Skin epidermis (tissue), 12 donors: Measurements from ENCODE around the gene TGFBRAP1.
"Not testable (repeated sequence)": the region's sequence is repeated elsewhere in the genome, so short reads cannot be mapped to it uniquely, and the experiment has no call there.

Source experiments
- H3K27ac ChIP-seq, 21 experiments: fragments of 200-600 bp; sonication (generic) in 11 of 21; one replicate each; pipeline ENCODE4 v1.5.0; 2020; ENCODE audit warnings: mild to moderate bottlenecking in 3 of 21, inconsistent platforms in 2 of 21, moderate library complexity in 2 of 21
- H3K4me3 ChIP-seq, 7 experiments: fragments of 200-600 bp; sonication (generic) in 2 of 7; one replicate each; pipeline ENCODE4 v1.5.0; 2020; ENCODE audit warnings: inconsistent platforms in 2 of 7, mild to moderate bottlenecking in 2 of 7, moderate library complexity in 1 of 7

Gene TGFBRAP1

DNA sequence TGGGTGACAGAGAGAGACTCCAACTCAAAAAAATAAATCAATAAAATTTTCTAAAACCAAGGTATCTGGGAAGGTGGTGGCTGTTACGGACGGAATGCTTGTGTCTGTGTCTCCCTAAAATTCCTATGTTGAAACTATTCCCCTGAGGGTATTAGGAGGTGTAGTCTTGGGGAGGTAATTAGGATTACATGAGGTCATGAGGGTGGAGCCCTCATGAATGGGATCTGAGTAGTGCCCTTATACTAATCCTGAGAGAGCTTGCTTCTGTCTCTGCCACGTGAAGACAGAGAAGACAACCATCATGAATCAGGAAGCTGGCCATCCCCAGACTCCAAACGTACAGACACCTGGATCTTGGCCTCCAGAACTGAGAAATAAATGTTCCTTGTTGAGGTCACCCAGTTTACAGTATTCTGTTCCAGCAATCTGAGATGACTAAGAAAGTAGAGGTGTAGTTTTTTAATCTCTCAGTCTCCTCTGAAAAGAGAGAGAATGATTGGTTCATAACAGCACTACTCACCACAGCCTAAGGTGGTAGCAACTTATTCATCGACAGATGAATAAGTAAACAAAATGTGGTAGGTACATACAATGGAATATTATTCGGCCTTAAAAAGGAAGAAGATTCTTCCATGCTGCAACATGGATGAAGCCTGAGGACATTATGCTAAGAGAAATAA is 38.4 kb downstream of the TGFBRAP1 start:
- no peak overlapping the region for H3K4me3 ChIP-seq

GRCh38 chr2:105288133-105288532 is 41.4 kb downstream of the TGFBRAP1 start:
- no peak overlapping the region for H3K4me3 ChIP-seq
- no peak overlapping the region for H3K27ac ChIP-seq

More for the DNA sequence above, 38.4 kb downstream of the TGFBRAP1 start:
- H3K27ac ChIP-seq = peak overlapping the region in 1 of 21 experiments; percentile 2

DNA sequence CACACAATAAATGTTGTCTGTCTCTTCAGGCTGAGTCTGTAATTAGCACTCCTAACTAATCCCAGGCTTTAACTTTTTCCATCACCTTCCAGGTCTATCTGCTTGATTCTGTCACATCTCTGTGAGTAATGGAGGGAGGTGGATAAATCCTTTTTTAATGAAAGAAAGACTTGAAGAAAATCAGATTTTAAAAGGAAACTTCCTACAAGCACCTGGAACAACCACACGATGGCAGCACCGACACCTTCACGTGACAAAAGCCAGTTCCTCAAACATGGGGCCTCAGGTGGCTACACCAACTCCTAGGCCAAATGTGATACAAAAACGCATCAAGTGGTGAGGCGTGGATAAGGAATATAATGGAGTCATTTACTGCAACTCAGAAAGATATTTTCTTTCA is 41.8 kb downstream of the TGFBRAP1 start:
- no peak overlapping the region for H3K27ac ChIP-seq
- no peak overlapping the region for H3K4me3 ChIP-seq

GRCh38 chr2:105283532-105283931 is 46.0 kb downstream of the TGFBRAP1 start:
- no peak overlapping the region for H3K27ac ChIP-seq
- H3K4me3 ChIP-seq = no peak overlapping the region

DNA sequence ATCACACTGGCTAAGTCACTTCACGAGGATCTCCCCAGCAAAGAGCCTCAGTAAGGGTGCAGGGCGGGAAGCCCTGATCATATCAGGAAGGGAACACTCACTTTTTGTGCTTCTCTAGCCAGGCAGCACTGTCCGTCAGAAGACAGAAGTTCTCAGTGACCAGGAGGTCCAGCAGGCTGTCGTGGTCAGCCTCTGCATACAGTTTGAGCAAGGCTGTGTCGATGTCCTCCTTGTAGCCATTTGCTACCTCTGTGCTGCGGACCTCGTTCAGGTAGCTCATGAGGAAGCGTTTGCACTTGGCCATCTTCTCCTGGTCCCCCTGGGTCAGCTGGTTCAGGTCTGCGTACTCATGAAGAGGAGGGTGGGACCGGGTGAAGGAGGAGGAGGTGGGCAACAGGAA is 49.3 kb downstream of the TGFBRAP1 start:
- no peak overlapping the region for H3K4me3 ChIP-seq
- H3K27ac ChIP-seq = no peak overlapping the region

GRCh38 chr2:105279126-105279525 is 50.4 kb downstream of the TGFBRAP1 start:
- Histone ChIP-seq H3K27ac (no peak overlapping the region), H3K4me3 (no peak overlapping the region)

GRCh38 chr2:105278654-105279053 is 50.9 kb downstream of the TGFBRAP1 start:
- H3K4me3 ChIP-seq = no peak overlapping the region
- no peak overlapping the region for H3K27ac ChIP-seq

DNA sequence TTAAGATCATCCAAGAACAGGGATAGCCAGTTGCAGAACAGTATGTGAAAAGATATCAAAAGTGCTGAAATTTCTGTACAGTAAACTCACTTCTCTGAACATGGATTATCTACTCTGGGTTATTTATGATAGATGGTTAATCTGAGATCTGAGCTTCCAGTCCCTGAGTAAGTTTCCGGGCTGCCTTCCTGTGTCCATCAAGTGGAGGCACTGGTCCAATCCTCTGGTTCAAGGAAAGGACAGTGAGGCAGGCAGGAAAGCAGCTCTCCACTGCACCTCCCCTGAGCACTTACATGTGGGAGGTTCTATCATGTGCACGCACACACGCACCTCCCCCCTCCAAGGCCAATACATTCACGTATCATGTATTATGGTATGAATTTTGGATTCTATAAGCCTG is 55.5 kb downstream of the TGFBRAP1 start:
- H3K4me3 ChIP-seq = no peak overlapping the region
- no peak overlapping the region for H3K27ac ChIP-seq

GRCh38 chr2:105272176-105272575 is 57.4 kb downstream of the TGFBRAP1 start:
- Histone ChIP-seq H3K4me3 (no peak overlapping the region), H3K27ac (no peak overlapping the region)

- Histone ChIP-seq H3K27ac (no peak overlapping the region), H3K4me3 (no peak overlapping the region)
Measured at GRCh38 chr2:105271393-105272045, 58.0 kb downstream of the TGFBRAP1 start.

DNA sequence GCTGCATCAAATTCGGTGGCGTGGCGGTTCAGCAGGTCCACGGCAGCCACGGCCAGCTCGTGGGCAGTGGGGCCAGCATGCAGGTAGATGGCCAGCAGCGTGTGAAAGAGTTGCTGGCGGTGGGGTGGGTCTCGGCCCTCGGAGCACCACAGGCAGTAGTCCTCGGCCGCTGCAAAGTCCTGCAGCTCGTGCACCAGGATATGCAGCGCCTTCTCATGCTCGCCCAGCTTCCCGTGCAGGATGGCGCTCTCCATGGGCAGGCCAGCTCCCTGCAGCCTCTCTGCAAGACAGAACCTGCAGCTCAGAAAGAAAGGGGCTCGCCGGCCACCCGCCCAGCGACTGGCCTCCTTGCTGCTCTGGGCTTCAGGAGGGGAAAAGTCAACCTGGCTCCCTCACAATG is 60.1 kb downstream of the TGFBRAP1 start:
- Histone ChIP-seq H3K27ac (no peak overlapping the region), H3K4me3 (no peak overlapping the region)

GRCh38 chr2:105262651-105263091 is 66.9 kb downstream of the TGFBRAP1 start:
- no peak overlapping the region for H3K27ac ChIP-seq
- H3K4me3 ChIP-seq = no peak overlapping the region

GRCh38 chr2:105261061-105261460 is 68.5 kb downstream of the TGFBRAP1 start:
- peak overlapping the region in 6 of 21 experiments; percentile 4 to 66 (median 38) for H3K27ac ChIP-seq
- H3K4me3 ChIP-seq = no peak overlapping the region

GRCh38 chr2:105258835-105259350 is 70.6 kb downstream of the TGFBRAP1 start:
- Histone ChIP-seq H3K4me3 (no peak overlapping the region), H3K27ac (no peak overlapping the region)

- Histone ChIP-seq H3K4me3 (no peak overlapping the region), H3K27ac (no peak overlapping the region)
Measured at GRCh38 chr2:105257981-105258380, 71.6 kb downstream of the TGFBRAP1 start.

DNA sequence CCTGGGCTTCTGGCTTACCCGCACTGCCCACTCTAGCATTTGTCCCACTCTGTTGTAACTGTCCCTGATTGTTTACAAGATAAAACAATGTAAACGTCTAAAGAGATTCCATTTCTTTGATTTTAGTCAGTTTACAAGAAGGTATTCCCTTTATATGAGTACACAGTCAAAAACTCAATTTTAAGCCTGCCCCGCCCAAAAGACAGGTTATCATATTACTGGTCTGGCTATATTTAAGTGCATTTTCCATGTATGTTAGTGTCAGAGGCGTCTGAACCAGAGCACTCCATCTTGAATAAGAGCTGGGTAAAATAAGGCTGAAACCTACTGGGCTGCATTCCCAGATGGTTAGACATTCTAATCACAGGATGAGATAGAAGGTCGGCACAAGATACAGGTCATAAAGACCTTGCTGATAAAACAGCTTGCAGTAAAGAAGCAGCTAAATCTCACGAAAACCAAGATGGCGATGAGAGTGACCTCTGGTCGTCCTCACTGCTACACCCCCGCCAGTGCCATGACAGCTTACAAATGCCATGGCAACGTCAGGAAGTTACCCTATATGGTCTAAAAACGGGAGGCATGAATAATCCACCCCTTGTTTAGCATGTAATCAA is 73.0 kb downstream of the TGFBRAP1 start:
- no peak overlapping the region for H3K27ac ChIP-seq

GRCh38 chr2:105255979-105256378 is 73.6 kb downstream of the TGFBRAP1 start:
- no peak overlapping the region for H3K4me3 ChIP-seq
- H3K27ac ChIP-seq = no peak overlapping the region

More for the DNA sequence above, 73.0 kb downstream of the TGFBRAP1 start:
- no peak overlapping the region for H3K4me3 ChIP-seq

GRCh38 chr2:105254531-105255210 is 74.9 kb downstream of the TGFBRAP1 start:
- H3K27ac ChIP-seq = peak overlapping the region in 1 of 21 experiments; percentile 25
- no peak overlapping the region for H3K4me3 ChIP-seq

- Histone ChIP-seq H3K27ac (no peak overlapping the region), H3K4me3 (no peak overlapping the region)
Measured at GRCh38 chr2:105252271-105252670, 77.3 kb downstream of the TGFBRAP1 start.

GRCh38 chr2:105251016-105251648 is 78.4 kb downstream of the TGFBRAP1 start:
- not testable (repeated sequence) for H3K27ac ChIP-seq, H3K4me3 ChIP-seq
